Calu3 (cell line): ENCODE results near the gene DROSHA. TPM values are rescaled to one million over a fixed set of nuclear protein-coding genes. Genes with fewer than 3 reads are reported as not detected.

Experiments
- BruUV-seq: library from RNA; stranded (reverse); fragments of 400-500 nt; replicated peaks from 2 replicates; lab custom pipeline; 2021; lab: Mats Ljungman, UMichigan
- CTCF ChIA-PET: fragments of 300-600 bp; sonication (Branson Sonifier 250); formaldehyde crosslinking; loops from one replicate; lab custom pipeline; 2022; ENCODE audit warnings: antibody characterized with exemption; lab: Charles Lee
- DNase-seq: peaks from one replicate; pipeline ENCODE4 v3.0.0; 2022
- H3K27ac Mint-ChIP-seq: one replicate; pipeline ENCODE4 v1.8.0; 2022; ENCODE audit warnings: mixed read lengths; ENCODE audit not compliant: unreplicated experiment
- H3K27me3 Mint-ChIP-seq: one replicate; pipeline ENCODE4 v1.8.0; 2022; ENCODE audit warnings: mixed read lengths; ENCODE audit not compliant: unreplicated experiment
- H3K36me3 Mint-ChIP-seq: one replicate; pipeline ENCODE4 v1.8.0; 2022; ENCODE audit warnings: mild to moderate bottlenecking, moderate library complexity, mixed read lengths; ENCODE audit not compliant: insufficient read depth, unreplicated experiment
- H3K4me1 Mint-ChIP-seq: one replicate; pipeline ENCODE4 v1.8.0; 2022; ENCODE audit warnings: mild to moderate bottlenecking, low read depth, mixed read lengths; ENCODE audit not compliant: unreplicated experiment
- H3K4me3 Mint-ChIP-seq: one replicate; pipeline ENCODE4 v1.8.0; 2022; ENCODE audit warnings: mild to moderate bottlenecking, low read depth, moderate library complexity, mixed read lengths; ENCODE audit not compliant: unreplicated experiment
- H3K9me3 Mint-ChIP-seq: one replicate; pipeline ENCODE4 v1.8.0; 2022; ENCODE audit warnings: low read depth, mixed read lengths; ENCODE audit not compliant: unreplicated experiment
- intact Hi-C: fragments of 100-400 bp; cut with micrococcal nuclease; formaldehyde crosslinking; loops from one replicate; pipeline ENCODE4 v1.10.0; 2022; ENCODE audit not compliant: unreplicated experiment
- total RNA-seq: library from RNA; stranded (reverse); gene quantifications from 2 replicates; pipeline ENCODE4 v1.2.3, GENCODE V29; 2022
- TF ChIP-seq, protein P1 (sequence below): fragments of 200-600 bp; IDR thresholded peaks from one replicate; pipeline ENCODE4 v1.8.0; 2022; ENCODE audit warnings: antibody characterized with exemption; ENCODE audit not compliant: unreplicated experiment

The DROSHA gene
- total RNA-seq, 1 experiment from 2014 or later = 72.5 TPM

DNA sequence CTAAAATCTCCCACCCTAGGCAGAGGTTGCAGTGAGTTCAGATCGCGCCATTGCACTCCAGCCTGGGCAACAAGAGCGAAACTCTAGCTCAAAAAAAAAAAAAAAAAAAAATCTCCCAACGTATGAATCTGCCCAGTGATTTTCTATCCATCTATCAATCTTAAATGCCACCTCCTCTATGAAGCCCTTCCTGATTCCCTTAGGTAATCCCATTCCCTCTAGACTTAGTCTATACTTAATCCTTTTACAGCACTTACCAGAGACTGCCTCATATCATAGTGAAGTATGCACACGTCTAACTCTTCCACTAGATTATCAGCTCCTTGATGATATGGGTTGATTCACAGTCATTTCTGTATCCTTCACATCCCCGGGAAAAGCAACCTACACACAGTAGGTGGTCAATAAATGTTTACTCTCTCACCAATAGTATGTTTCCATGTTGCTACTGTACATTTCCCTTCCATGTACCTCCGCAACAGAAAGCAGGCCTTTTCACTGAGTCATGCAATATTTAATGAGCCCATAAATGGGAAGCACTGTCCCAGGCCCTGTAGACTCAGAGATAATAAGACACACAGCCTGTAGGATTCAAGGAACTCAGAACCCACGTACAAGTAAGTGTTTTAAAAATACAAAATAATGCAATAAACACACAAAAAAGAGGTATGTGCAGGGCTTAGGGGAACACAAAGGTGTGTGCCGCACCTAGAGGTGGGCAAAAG is 1.2 kb downstream of the DROSHA start:
- CTCF ChIA-PET = no interaction called here
- Mint-ChIP-seq H3K4me3 (peak overlapping the region; percentile 99), H3K4me1 (peaks cover 23% of the 10 kb centered on the region), H3K9me3 (no peaks in the 10 kb centered on the region), H3K36me3 (peaks cover 66% of the 10 kb centered on the region), H3K27me3 (no peaks in the 10 kb centered on the region), H3K27ac (peak overlapping the region; percentile 94)
- intact Hi-C loops = no loop called here
- no peak for DNase-seq
- TF ChIP-seq, protein P1, sequence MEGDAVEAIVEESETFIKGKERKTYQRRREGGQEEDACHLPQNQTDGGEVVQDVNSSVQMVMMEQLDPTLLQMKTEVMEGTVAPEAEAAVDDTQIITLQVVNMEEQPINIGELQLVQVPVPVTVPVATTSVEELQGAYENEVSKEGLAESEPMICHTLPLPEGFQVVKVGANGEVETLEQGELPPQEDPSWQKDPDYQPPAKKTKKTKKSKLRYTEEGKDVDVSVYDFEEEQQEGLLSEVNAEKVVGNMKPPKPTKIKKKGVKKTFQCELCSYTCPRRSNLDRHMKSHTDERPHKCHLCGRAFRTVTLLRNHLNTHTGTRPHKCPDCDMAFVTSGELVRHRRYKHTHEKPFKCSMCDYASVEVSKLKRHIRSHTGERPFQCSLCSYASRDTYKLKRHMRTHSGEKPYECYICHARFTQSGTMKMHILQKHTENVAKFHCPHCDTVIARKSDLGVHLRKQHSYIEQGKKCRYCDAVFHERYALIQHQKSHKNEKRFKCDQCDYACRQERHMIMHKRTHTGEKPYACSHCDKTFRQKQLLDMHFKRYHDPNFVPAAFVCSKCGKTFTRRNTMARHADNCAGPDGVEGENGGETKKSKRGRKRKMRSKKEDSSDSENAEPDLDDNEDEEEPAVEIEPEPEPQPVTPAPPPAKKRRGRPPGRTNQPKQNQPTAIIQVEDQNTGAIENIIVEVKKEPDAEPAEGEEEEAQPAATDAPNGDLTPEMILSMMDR = no peak
- no TSS peak for BruUV-seq

DNA sequence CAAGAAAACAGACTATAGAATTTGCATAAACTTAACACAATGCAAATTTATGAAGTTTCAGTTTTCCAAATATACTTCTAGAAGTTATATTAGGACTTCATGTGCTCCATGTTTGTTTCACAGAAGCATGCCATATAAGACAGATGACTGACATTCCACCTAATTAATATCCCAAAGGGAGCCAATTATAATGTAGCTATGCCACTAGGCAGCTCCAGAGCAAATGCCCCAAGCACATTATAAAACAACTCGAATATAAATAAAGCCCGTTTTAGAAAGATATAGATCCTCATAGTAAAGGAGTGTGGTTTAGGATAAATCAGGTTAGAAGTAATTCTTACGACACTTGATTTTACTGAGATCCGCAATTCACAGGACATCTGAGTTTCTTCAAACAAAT is 8.9 kb downstream of the DROSHA start:
- Mint-ChIP-seq H3K27ac (no peak overlapping the region), H3K36me3 (peaks cover 37% of the 10 kb centered on the region), H3K9me3 (no peaks in the 10 kb centered on the region), H3K4me1 (no peaks in the 10 kb centered on the region), H3K4me3 (no peak overlapping the region), H3K27me3 (no peaks in the 10 kb centered on the region)
- TF ChIP-seq, protein P1 = no peak
- BruUV-seq = no TSS peak
- CTCF ChIA-PET = no interaction called here
- no peak for DNase-seq
- intact Hi-C loops = no loop called here

DNA sequence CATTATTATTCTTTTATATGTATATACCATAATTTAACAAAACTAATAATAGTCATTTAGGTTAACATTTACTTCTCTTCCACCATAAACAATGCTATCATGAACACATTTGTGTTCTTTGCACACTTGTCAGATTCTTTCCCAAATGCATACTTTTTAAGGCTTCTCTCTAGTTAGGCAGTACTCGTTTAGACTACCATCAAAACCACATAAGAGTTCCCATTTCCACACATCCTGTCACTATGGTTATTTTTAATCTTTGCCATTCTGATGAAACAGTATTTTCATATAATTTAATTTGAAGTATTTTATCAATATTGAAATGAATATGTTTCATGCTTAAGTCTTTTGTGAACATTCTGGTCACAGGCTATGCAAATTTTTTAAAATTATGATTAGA is 15.1 kb downstream of the DROSHA start:
- DNase-seq = no peak
- H3K4me3 Mint-ChIP-seq = no peak overlapping the region
- TF ChIP-seq, protein P1 = no peak
- intact Hi-C loops = no loop called here
- H3K9me3 Mint-ChIP-seq = no peaks in the 10 kb centered on the region
- CTCF ChIA-PET = no interaction called here
- H3K27ac Mint-ChIP-seq = no peak overlapping the region
- no peaks in the 10 kb centered on the region for H3K4me1 Mint-ChIP-seq
- BruUV-seq = no TSS peak
- H3K36me3 Mint-ChIP-seq = peaks cover 23% of the 10 kb centered on the region
- H3K27me3 Mint-ChIP-seq = no peaks in the 10 kb centered on the region

DNA sequence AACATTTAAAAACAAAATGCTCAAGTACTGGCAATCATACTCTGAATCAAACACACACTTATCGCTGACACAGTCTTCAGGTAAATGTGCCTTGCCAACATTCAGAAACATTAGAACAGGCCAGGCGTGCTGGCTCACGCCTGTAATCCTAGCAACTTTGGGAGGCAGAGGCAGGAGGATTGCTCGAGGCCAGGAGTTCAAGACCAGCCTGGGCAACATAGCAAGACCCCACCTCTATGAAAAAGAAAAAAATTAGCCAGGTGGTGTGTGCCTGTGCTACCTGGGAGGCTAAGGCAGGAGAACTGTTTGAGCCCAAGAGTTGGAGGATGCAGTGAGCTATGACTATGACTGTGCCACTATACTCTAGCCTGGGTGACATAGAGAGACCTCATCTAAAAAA is 20.6 kb downstream of the DROSHA start:
- intact Hi-C loops = no loop called here
- CTCF ChIA-PET = no interaction called here
- Mint-ChIP-seq H3K4me1 (no peaks in the 10 kb centered on the region), H3K9me3 (no peaks in the 10 kb centered on the region), H3K27ac (no peak overlapping the region), H3K27me3 (no peaks in the 10 kb centered on the region), H3K4me3 (no peak overlapping the region), H3K36me3 (peaks cover 22% of the 10 kb centered on the region)
- no TSS peak for BruUV-seq
- TF ChIP-seq, protein P1 = no peak
- DNase-seq = no peak
